H1 (cell line): ENCODE measurements around the gene RAB34.

Source experiments
- CTCF ChIP-seq, 3 experiments: IDR thresholded peaks; 1 replicate in 2 of 3; 2 replicates in 1 of 3; pipeline versions ENCODE4 v1.5.1 to v1.6.1; 2011; ENCODE audit warnings: low read length in 3 of 3, mild to moderate bottlenecking in 3 of 3, inconsistent platforms in 2 of 3, low read depth in 1 of 3, moderate library complexity in 1 of 3; ENCODE audit not compliant: insufficient read depth in 1 of 3; ENCODE audit errors: control extremely low read depth in 1 of 3
- ZNF274 ChIP-seq: IDR thresholded peaks from 2 replicates; pipeline ENCODE4 v1.7.0; 2012; ENCODE audit warnings: low read length, borderline replicate concordance; ENCODE audit errors: extremely low read depth

DNA sequence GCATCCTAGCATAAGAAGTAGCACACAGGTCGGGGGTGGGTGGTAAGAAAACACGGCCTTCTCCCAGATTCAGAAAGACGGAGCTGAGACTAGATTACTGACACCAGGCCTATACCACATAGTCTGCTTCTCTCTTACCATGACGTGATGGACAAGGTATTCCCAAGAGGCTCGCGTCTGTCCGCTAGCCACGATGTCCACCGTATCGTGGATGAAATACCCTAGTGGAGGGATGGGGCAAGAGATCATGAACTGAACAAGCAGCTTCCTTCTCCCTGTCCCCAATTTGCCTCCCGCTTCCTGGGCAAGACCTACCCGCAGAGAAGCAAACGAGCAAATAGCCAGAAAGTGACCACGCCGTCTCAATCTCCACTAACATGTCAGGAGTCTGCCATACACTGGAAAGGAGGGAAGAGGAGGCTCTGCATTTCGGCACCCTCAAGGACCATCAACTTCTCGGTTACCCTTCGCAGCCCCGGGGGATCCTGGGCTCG, 7.5 kb upstream of the RAB34 start:
- TF ChIP-seq CTCF (IDR thresholded peaks at IDR 0.05; ENCODE audit: control extremely low read depth in 1 of 3, insufficient read depth in 1 of 3, low read depth in 1 of 3, low read length in 3 of 3) (peak in 1 of 3 experiments; percentile 9; a peak in 1 of 4 replicates), ZNF274 (no peak)
